ENCODE data around the gene MYO16. TPM values are rescaled to one million over a fixed set of nuclear protein-coding genes. Genes with fewer than 3 reads are reported as not detected.

Gene MYO16
- total RNA-seq, 1 experiment from 2014 or later, result not detected

GRCh38 chr13:109105899-109106298 lies 476.5 kb downstream of the MYO16 start:
- Histone ChIP-seq H2BK120ac (ENCODE audit: low read depth, low read length, poor library complexity, severe bottlenecking) (no peak overlapping the region), H3K18ac (ENCODE audit: insufficient read length, low read depth, low read length) (no peak overlapping the region), H2BK15ac (ENCODE audit: low read depth, low read length) (no peak overlapping the region), H2AK5ac (ENCODE audit: insufficient read length, low read length) (no peak overlapping the region), H4K5ac (ENCODE audit: insufficient read length, low read depth, low read length) (no peak overlapping the region), H2AFZ (ENCODE audit: low read length) (no peak overlapping the region), H3K23ac (ENCODE audit: insufficient read length, low read depth, low read length) (no peak overlapping the region), H3K23me2 (ENCODE audit: insufficient read length, low read depth, low read length, poor library complexity, severe bottlenecking) (no peaks in the 10 kb centered on the region), H3K27ac (ENCODE audit: insufficient read length, low read depth, low read length) (no peak overlapping the region), H4K20me1 (ENCODE audit: control insufficient read depth, insufficient read depth, insufficient read length) (no peaks in the 10 kb centered on the region), H4K91ac (ENCODE audit: insufficient read length, low read depth, low read length) (no peak overlapping the region), H3K4me2 (ENCODE audit: insufficient read depth, insufficient read length, low read length) (no peak overlapping the region), H3K14ac (ENCODE audit: insufficient read depth, low read length) (no peak overlapping the region), H2BK12ac (ENCODE audit: insufficient read length, low read depth, low read length) (no peak overlapping the region), H3T11ph (ENCODE audit: low read length) (no peak overlapping the region), H3K9ac (ENCODE audit: extremely low read depth, insufficient read length, low read length) (no peak overlapping the region), H3K9me3 (ENCODE audit: control insufficient read depth, low read depth, low read length) (no peaks in the 10 kb centered on the region), H3K79me1 (ENCODE audit: insufficient read depth, low read depth, low read length, poor library complexity, severe bottlenecking) (no peaks in the 10 kb centered on the region), H3K4me1 (ENCODE audit: insufficient read depth, low read length) (no peaks in the 10 kb centered on the region), H3K27me3 (ENCODE audit: insufficient read depth, low read length) (no peaks in the 10 kb centered on the region), H4K8ac (replicated peaks; ENCODE audit: insufficient read length, low read depth, low read length) (no peak overlapping the region), H2BK20ac (ENCODE audit: low read depth, low read length, poor library complexity, severe bottlenecking) (no peak overlapping the region), H3K56ac (ENCODE audit: insufficient read length, low read depth, low read length) (no peak overlapping the region), H3K4ac (ENCODE audit: low read depth, low read length) (no peak overlapping the region), H2BK5ac (ENCODE audit: insufficient read length, low read length) (no peak overlapping the region), H3K79me2 (ENCODE audit: insufficient read depth, low read length) (no peaks in the 10 kb centered on the region)
- Mint-ChIP-seq H3K27ac (no peak overlapping the region), H3K27me3 (ENCODE audit: low read depth) (no peaks in the 10 kb centered on the region; the same call in 1 of the 2 replicates), H3K4me1 (no peaks in the 10 kb centered on the region), H3K36me3 (ENCODE audit: insufficient read depth in 1 of 3, low read depth in 3 of 3) (no peaks in the 10 kb centered on the region), H3K4me3 (no peak overlapping the region), H3K9me3 (no peaks in the 10 kb centered on the region)
- DNase-seq, result no peak
- WGBS (ENCODE audit: extremely low coverage, insufficient read length, low lambda C conversion rate), result no CpG with 5 or more reads among the region's 4 CpGs
- TF ChIP-seq CTCF (conservative IDR thresholded peaks at IDR 0.05), result no peak
